CD8-positive, alpha-beta memory T cell (primary cell): ENCODE measurements around the gene TXNDC15. TPM values are rescaled to one million over a fixed set of nuclear protein-coding genes. Genes with fewer than 3 reads are reported as not detected.
A peak's percentile ranks its signal among the peaks of the same experiment; 100 is the strongest.
"Not testable (repeated sequence)": the region's sequence is repeated elsewhere in the genome, so short reads cannot be mapped to it uniquely, and the experiment has no call there.

Experiments
- CTCF ChIA-PET: fragments of 350-600 bp; sonication (Branson Sonifier 250); formaldehyde crosslinking; loops from one replicate; lab custom pipeline; 2021; ENCODE audit warnings: antibody characterized with exemption; lab: Charles Lee
- POLR2A ChIA-PET: fragments of 350-600 bp; sonication (Branson Sonifier 250); formaldehyde crosslinking; loops from one replicate; lab custom pipeline; 2021; ENCODE audit warnings: antibody characterized with exemption; lab: Charles Lee
- DNase-seq, 5 donors: peaks; one replicate each; pipeline versions ENCODE4 v3.0.0 to v3.0.0-alpha.2; 2020 to 2022; ENCODE audit warnings: mixed read lengths in 1 of 5
- H3K27ac ChIP-seq: one replicate; pipeline ENCODE4 v1.7.0; 2013; ENCODE audit warnings: low read depth, mild to moderate bottlenecking, low read length, moderate library complexity
- H3K27me3 ChIP-seq: 2 replicates; pipeline ENCODE4 v1.7.0; 2013; ENCODE audit warnings: low read length, mild to moderate bottlenecking; ENCODE audit not compliant: insufficient read depth, poor library complexity, severe bottlenecking
- H3K36me3 ChIP-seq: 2 replicates; pipeline ENCODE4 v1.7.0; 2013; ENCODE audit warnings: mild to moderate bottlenecking, low read length, moderate library complexity; ENCODE audit not compliant: insufficient read depth
- H3K4me1 ChIP-seq: 2 replicates; pipeline ENCODE4 v1.7.0; 2013; ENCODE audit warnings: mild to moderate bottlenecking, low read length, moderate library complexity; ENCODE audit not compliant: insufficient read depth
- H3K4me3 ChIP-seq: 2 replicates; pipeline ENCODE4 v1.7.0; 2013; ENCODE audit warnings: mild to moderate bottlenecking, low read length
- H3K9me3 ChIP-seq: 2 replicates; pipeline ENCODE4 v1.7.0; 2013; ENCODE audit warnings: mild to moderate bottlenecking, low read length
- H3K27ac Mint-ChIP-seq, 8 donors: one replicate each; pipeline ENCODE4 v1.8.0; 2020 to 2021; ENCODE audit warnings: mixed read lengths in 8 of 8, mild to moderate bottlenecking in 6 of 8, inconsistent platforms in 3 of 8, moderate library complexity in 3 of 8
- H3K27me3 Mint-ChIP-seq, 2 donors: one replicate each; pipeline ENCODE4 v1.8.0; 2020 to 2021; ENCODE audit warnings: mixed read lengths in 2 of 2, mild to moderate bottlenecking in 1 of 2, moderate library complexity in 1 of 2
- H3K36me3 Mint-ChIP-seq, 3 donors: one replicate each; pipeline ENCODE4 v1.8.0; 2020 to 2021; ENCODE audit warnings: mixed read lengths in 3 of 3, inconsistent platforms in 1 of 3, mild to moderate bottlenecking in 1 of 3
- H3K4me1 Mint-ChIP-seq, 3 donors: one replicate each; pipeline ENCODE4 v1.8.0; 2020 to 2021; ENCODE audit warnings: mixed read lengths in 3 of 3, inconsistent platforms in 1 of 3, mild to moderate bottlenecking in 1 of 3
- H3K4me3 Mint-ChIP-seq, 7 donors: one replicate each; pipeline ENCODE4 v1.8.0; 2020 to 2021; ENCODE audit warnings: mixed read lengths in 7 of 7, mild to moderate bottlenecking in 6 of 7, moderate library complexity in 4 of 7, inconsistent platforms in 2 of 7
- H3K9me3 Mint-ChIP-seq, 5 donors: one replicate each; pipeline ENCODE4 v1.8.0; 2020 to 2022; ENCODE audit warnings: mixed read lengths in 5 of 5, mild to moderate bottlenecking in 3 of 5, moderate library complexity in 2 of 5, inconsistent platforms in 1 of 5
- polyA plus RNA-seq: library from polyadenylated mRNA; unstranded; fragments of 300-500 nt; fragmentation: Illumina TruSeq; gene quantifications from one replicate; pipeline ENCODE4 v1.2.3, GENCODE V29; 2021
- total RNA-seq, 2 experiments: library from RNA; stranded (reverse); gene quantifications; one replicate each; pipeline ENCODE4 v1.2.3, GENCODE V29; 2021

The TXNDC15 gene
- total and polyA plus RNA-seq, 3 experiments from 2014 or later: 22.1 to 47.3 (median 44.5) TPM

GRCh38 chr5:134879456-134879855 lies 5.3 kb downstream of the TXNDC15 start:
- Histone ChIP-seq H3K27ac (no peak overlapping the region), H3K9me3 (no peaks in the 10 kb centered on the region), H3K4me3 (no peak overlapping the region), H3K27me3 (no peaks in the 10 kb centered on the region), H3K4me1 (peaks cover 24% of the 10 kb centered on the region), H3K36me3 (no peaks in the 10 kb centered on the region)
- peak overlapping the region in 3 of 8 donors; percentile 40 to 92 (median 42) for H3K27ac Mint-ChIP-seq
- no peaks in the 10 kb centered on the region for H3K27me3 Mint-ChIP-seq
- H3K9me3 Mint-ChIP-seq: no peaks in the 10 kb centered on the region
- peaks cover 44 to 61% (median 57%) of the 10 kb centered on the region in 3 donors for H3K4me1 Mint-ChIP-seq
- H3K4me3 Mint-ChIP-seq: peak overlapping the region in 1 of 7 donors; percentile 11
- ChIA-PET CTCF (no interaction called here), POLR2A (no interaction called here)
- DNase-seq: no peak
- H3K36me3 Mint-ChIP-seq: peaks cover 0 to 27% (median 7%) of the 10 kb centered on the region in 3 donors

GRCh38 chr5:134880937-134881336 lies 6.8 kb downstream of the TXNDC15 start:
- H3K27me3 Mint-ChIP-seq, H3K27ac ChIP-seq, H3K9me3 ChIP-seq, DNase-seq, POLR2A ChIA-PET, H3K9me3 Mint-ChIP-seq, H3K4me3 ChIP-seq, CTCF ChIA-PET, H3K27me3 ChIP-seq, H3K36me3 ChIP-seq, H3K4me3 Mint-ChIP-seq: not testable (repeated sequence)
- peaks cover 14% of the 10 kb centered on the region for H3K4me1 ChIP-seq
- H3K36me3 Mint-ChIP-seq: peaks cover 0 to 24% (median 7%) of the 10 kb centered on the region in 3 donors
- H3K27ac Mint-ChIP-seq: peak overlapping the region in 2 of 8 donors; percentile 13 to 21
- peaks cover 45 to 62% (median 59%) of the 10 kb centered on the region in 3 donors for H3K4me1 Mint-ChIP-seq

- CTCF ChIA-PET, DNase-seq, H3K9me3 ChIP-seq, H3K4me3 Mint-ChIP-seq, H3K27me3 ChIP-seq, H3K4me1 ChIP-seq, H3K4me3 ChIP-seq, H3K27me3 Mint-ChIP-seq, POLR2A ChIA-PET, H3K36me3 ChIP-seq, H3K27ac Mint-ChIP-seq, H3K27ac ChIP-seq, H3K9me3 Mint-ChIP-seq: not testable (repeated sequence)
- Mint-ChIP-seq H3K4me1 (peaks cover 42 to 59% (median 55%) of the 10 kb centered on the region in 3 donors), H3K36me3 (peaks cover 0 to 26% (median 7%) of the 10 kb centered on the region in 3 donors)
Observed at GRCh38 chr5:134881711-134882110, 7.5 kb downstream of the TXNDC15 start.

GRCh38 chr5:134887593-134888159 lies 13.5 kb downstream of the TXNDC15 start:
- Mint-ChIP-seq H3K9me3 (no peaks in the 10 kb centered on the region), H3K36me3 (peaks cover 0 to 50% (median 12%) of the 10 kb centered on the region in 3 donors), H3K27me3 (no peaks in the 10 kb centered on the region), H3K4me3 (peak overlapping the region in 1 of 7 donors; percentile 29), H3K27ac (peak overlapping the region in 4 of 8 donors; percentile 12 to 89 (median 54)), H3K4me1 (peaks cover 27 to 42% (median 28%) of the 10 kb centered on the region in 3 donors)
- Histone ChIP-seq H3K4me1 (no peaks in the 10 kb centered on the region), H3K36me3 (peaks cover 8% of the 10 kb centered on the region), H3K4me3 (no peak overlapping the region), H3K27ac (no peak overlapping the region), H3K27me3 (no peaks in the 10 kb centered on the region), H3K9me3 (no peaks in the 10 kb centered on the region)
- no peak for DNase-seq
- POLR2A ChIA-PET: interaction anchor here (0.7 kb wide), 1 partner anchor 1832 kb away, joined by 5 read pairs; no protein-coding TSS in a partner anchor
- CTCF ChIA-PET: no interaction called here

DNA sequence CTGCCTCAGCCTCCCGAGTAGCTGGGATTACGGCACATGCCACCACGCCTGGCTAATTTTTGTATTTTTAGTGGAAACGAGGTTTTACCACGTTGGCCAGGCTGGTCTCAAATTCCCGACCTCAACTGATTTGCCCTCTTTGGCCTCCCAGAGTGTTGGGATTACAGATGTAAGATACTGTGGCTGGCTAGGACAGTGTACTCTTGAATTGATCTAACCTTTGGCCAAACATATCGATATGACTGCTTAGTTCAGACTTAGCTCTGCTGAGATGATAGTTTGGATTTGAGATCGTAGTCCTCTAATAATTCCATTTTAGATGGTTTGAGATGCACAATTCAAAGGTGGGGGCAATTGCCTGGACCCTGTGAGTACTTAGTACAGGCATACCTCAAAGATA lies 15.2 kb downstream of the TXNDC15 start:
- DNase-seq: no peak
- CTCF ChIA-PET: no interaction called here
- H3K9me3 Mint-ChIP-seq: no peaks in the 10 kb centered on the region
- H3K4me3 Mint-ChIP-seq: no peak overlapping the region
- H3K27ac Mint-ChIP-seq: peak overlapping the region in 2 of 8 donors; percentile 17 to 52
- peaks cover 28 to 42% (median 29%) of the 10 kb centered on the region in 3 donors for H3K4me1 Mint-ChIP-seq
- no peak overlapping the region for H3K27ac ChIP-seq
- H3K36me3 ChIP-seq: peaks cover 9% of the 10 kb centered on the region
- no peak overlapping the region for H3K4me3 ChIP-seq
- H3K9me3 ChIP-seq: no peaks in the 10 kb centered on the region
- H3K27me3 Mint-ChIP-seq: no peaks in the 10 kb centered on the region
- POLR2A ChIA-PET: no interaction called here
- H3K4me1 ChIP-seq: no peaks in the 10 kb centered on the region
- H3K27me3 ChIP-seq: no peaks in the 10 kb centered on the region
- peaks cover 0 to 62% (median 16%) of the 10 kb centered on the region in 3 donors for H3K36me3 Mint-ChIP-seq

DNA sequence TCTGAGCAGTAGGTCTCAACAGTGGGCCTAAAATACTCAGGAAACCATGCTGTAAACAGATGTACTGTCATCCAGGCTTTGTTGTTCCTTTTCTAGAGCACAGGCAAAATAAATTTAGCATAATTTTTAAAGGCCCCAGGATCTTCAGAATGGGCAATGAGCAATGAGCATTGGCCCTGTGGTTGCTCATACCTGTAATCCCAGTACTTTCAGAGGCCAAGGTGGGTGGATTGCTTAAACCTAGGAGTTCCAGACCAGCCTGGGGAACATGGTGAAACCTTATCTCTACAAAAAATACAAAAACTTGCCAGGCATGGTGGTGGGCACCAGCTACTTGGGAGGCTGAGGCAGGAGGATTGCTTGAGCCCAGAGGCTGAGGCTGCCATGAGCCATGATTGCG lies 17.3 kb downstream of the TXNDC15 start:
- Mint-ChIP-seq H3K36me3 (peaks cover 0 to 77% (median 18%) of the 10 kb centered on the region in 3 donors), H3K27me3 (no peaks in the 10 kb centered on the region), H3K4me1 (peaks cover 12 to 22% (median 14%) of the 10 kb centered on the region in 3 donors), H3K27ac (peak overlapping the region in 1 of 8 donors; percentile 20), H3K9me3 (no peaks in the 10 kb centered on the region), H3K4me3 (no peak overlapping the region)
- H3K9me3 ChIP-seq: no peaks in the 10 kb centered on the region
- no peak for DNase-seq
- no peak overlapping the region for H3K27ac ChIP-seq
- H3K36me3 ChIP-seq: peaks cover 9% of the 10 kb centered on the region
- H3K4me1 ChIP-seq: no peaks in the 10 kb centered on the region
- ChIA-PET CTCF (interaction anchor here (1.3 kb wide), 1 partner anchor 13 kb away, joined by 9 read pairs; the partner anchor contains the start of gene PCBD2), POLR2A (interaction anchor here (0.6 kb wide), 1 partner anchor 25 kb away, joined by 5 read pairs; no protein-coding TSS in a partner anchor)
- no peak overlapping the region for H3K4me3 ChIP-seq
- no peaks in the 10 kb centered on the region for H3K27me3 ChIP-seq

DNA sequence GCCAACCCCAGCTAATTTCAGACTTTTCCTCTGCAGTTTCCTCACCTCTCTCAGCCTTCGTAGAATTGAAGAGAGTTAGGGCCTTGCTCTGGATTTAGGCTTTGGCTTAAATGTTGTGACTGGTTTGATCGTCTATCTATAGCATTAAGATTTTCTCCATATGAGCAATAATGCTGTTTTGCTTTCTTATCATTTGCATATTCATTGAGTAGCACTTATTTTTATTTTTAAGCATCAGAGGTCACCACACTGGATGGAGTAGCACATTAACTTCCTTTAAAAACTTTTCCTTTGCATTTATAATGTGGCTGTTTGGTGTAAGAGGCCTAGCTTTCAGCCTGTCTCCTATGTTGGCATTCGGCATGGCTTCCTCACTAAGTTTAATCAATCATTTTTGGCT lies 18.1 kb downstream of the TXNDC15 start:
- Histone ChIP-seq H3K36me3 (peaks cover 9% of the 10 kb centered on the region), H3K27ac (no peak overlapping the region), H3K4me3 (no peak overlapping the region), H3K4me1 (no peaks in the 10 kb centered on the region), H3K27me3 (no peaks in the 10 kb centered on the region), H3K9me3 (no peaks in the 10 kb centered on the region)
- Mint-ChIP-seq H3K27me3 (no peaks in the 10 kb centered on the region), H3K9me3 (no peaks in the 10 kb centered on the region), H3K4me3 (no peak overlapping the region), H3K36me3 (peaks cover 0 to 76% (median 18%) of the 10 kb centered on the region in 3 donors), H3K27ac (peak overlapping the region in 3 of 8 donors; percentile 18 to 82 (median 20)), H3K4me1 (peaks cover 11 to 17% (median 14%) of the 10 kb centered on the region in 3 donors)
- CTCF ChIA-PET: interaction anchor here (1.3 kb wide), 1 partner anchor 12 kb away, joined by 9 read pairs; the partner anchor contains the start of gene PCBD2
- DNase-seq: no peak
- POLR2A ChIA-PET: interaction anchor here (1.8 kb wide), 1 partner anchor 12 kb away, joined by 5 read pairs; the partner anchor contains the start of gene PCBD2

DNA sequence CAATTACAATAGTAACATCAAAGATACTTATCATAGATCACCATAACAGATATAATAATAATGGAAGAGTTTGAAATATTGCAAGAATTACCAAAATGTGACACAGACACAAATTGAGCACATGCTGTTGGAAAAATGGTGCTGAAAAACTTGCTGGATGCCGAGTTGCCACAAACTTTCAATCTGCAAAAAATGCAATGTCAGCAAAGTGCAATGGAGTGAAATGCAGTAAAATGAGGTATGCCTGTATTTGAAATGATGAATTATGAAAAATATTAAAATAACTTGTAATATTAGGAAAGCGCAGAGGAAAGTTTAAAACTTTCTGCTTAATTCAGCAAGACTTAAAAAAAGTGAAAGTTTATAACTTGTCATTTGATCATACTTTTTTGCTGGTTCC lies 18.8 kb downstream of the TXNDC15 start:
- no peaks in the 10 kb centered on the region for H3K9me3 Mint-ChIP-seq
- H3K4me3 Mint-ChIP-seq: no peak overlapping the region
- Histone ChIP-seq H3K9me3 (no peaks in the 10 kb centered on the region), H3K4me1 (no peaks in the 10 kb centered on the region), H3K27me3 (no peaks in the 10 kb centered on the region), H3K27ac (no peak overlapping the region), H3K36me3 (peaks cover 9% of the 10 kb centered on the region), H3K4me3 (no peak overlapping the region)
- H3K4me1 Mint-ChIP-seq: peaks cover 6 to 11% (median 11%) of the 10 kb centered on the region in 3 donors
- CTCF ChIA-PET: no interaction called here
- no peaks in the 10 kb centered on the region for H3K27me3 Mint-ChIP-seq
- DNase-seq: no peak
- H3K27ac Mint-ChIP-seq: peak overlapping the region in 2 of 8 donors; percentile 42 to 58
- peaks cover 0 to 71% (median 16%) of the 10 kb centered on the region in 3 donors for H3K36me3 Mint-ChIP-seq
- POLR2A ChIA-PET: interaction anchor here (1.8 kb wide), 1 partner anchor 12 kb away, joined by 5 read pairs; the partner anchor contains the start of gene PCBD2
